Uterus (tissue), 4 donors: ENCODE results near the gene ARVCF. TPM values are rescaled to one million over a fixed set of nuclear protein-coding genes. Genes with fewer than 3 reads are reported as not detected.

Experiments
- DNase-seq, 2 donors: peaks; one replicate each; pipeline ENCODE4 v3.0.0-alpha.2; 2019 to 2020
- H3K27ac ChIP-seq, 2 donors: fragments of 200-600 bp; sonication (generic); 1 replicate in 1 of 2; 2 replicates in 1 of 2; pipeline ENCODE4 v1.5.1; 2016 to 2018
- H3K27me3 ChIP-seq, 2 donors: fragments of 200-600 bp; sonication (generic); one replicate each; pipeline ENCODE4 v1.5.1; 2018 to 2019; ENCODE audit warnings: control low read depth in 1 of 2
- H3K36me3 ChIP-seq, 2 donors: fragments of 200-600 bp; sonication (generic); one replicate each; pipeline ENCODE4 v1.5.1; 2019; ENCODE audit warnings: control low read depth in 1 of 2
- H3K4me1 ChIP-seq, 2 donors: fragments of 200-600 bp; sonication (generic); one replicate each; pipeline ENCODE4 v1.5.1; 2018 to 2019; ENCODE audit warnings: control low read depth in 1 of 2
- H3K4me3 ChIP-seq, 2 donors: fragments of 200-600 bp; sonication (generic); 1 replicate in 1 of 2; 2 replicates in 1 of 2; pipeline ENCODE4 v1.5.1; 2018 to 2019; ENCODE audit warnings: mild to moderate bottlenecking in 1 of 2
- H3K9me3 ChIP-seq, 2 donors: fragments of 200-600 bp; sonication (generic); one replicate each; pipeline ENCODE4 v1.5.1; 2019; ENCODE audit warnings: control low read depth in 1 of 2
- POLR2A ChIP-seq, 2 donors: fragments of 450-650 bp; IDR thresholded peaks; one replicate each; pipeline ENCODE4 v1.6.1; 2016; ENCODE audit warnings: antibody characterized with exemption in 2 of 2, mild to moderate bottlenecking in 1 of 2, moderate library complexity in 1 of 2
- intact Hi-C: fragments of 100-400 bp; cut with DNase I; formaldehyde crosslinking; loops from one replicate; pipeline ENCODE4 v1.15.1; 2023; ENCODE audit warnings: low total_unique reads
- total RNA-seq, 4 donors: library from RNA; depleted of rRNA in 3 of 4; stranded (reverse); fragments of >200 nt in 3 of 4; gene quantifications; one replicate each; pipeline versions ENCODE4 v1.1.0 to v1.2.4, GENCODE V29; 2014 to 2023
- TF ChIP-seq, protein P1 (sequence below), 4 experiments: fragments of 200-600 bp in 2 of 4; fragments of 450-650 bp in 2 of 4; sonication (generic) in 2 of 4; IDR thresholded peaks; one replicate each; pipeline ENCODE4 v1.5.1; 2016 to 2019; ENCODE audit warnings: antibody characterized with exemption in 4 of 4, mild to moderate bottlenecking in 2 of 4, moderate library complexity in 1 of 4
- donor health status: DM: yes; HTN: yes; CAD: no.

Gene ARVCF
- total RNA-seq, 4 donors from 2014 or later, result 1.5 to 43.4 (median 16.6) TPM

- Histone ChIP-seq H3K36me3 (no peaks in the 10 kb centered on the region), H3K27me3 (no peaks in the 10 kb centered on the region), H3K4me1 (peaks cover 0 to 17% of the 10 kb centered on the region in 2 donors), H3K27ac (peak overlapping the region; percentile 67 to 87), H3K9me3 (no peaks in the 10 kb centered on the region), H3K4me3 (peak overlapping the region; percentile 43 to 60)
- TF ChIP-seq, protein P1, sequence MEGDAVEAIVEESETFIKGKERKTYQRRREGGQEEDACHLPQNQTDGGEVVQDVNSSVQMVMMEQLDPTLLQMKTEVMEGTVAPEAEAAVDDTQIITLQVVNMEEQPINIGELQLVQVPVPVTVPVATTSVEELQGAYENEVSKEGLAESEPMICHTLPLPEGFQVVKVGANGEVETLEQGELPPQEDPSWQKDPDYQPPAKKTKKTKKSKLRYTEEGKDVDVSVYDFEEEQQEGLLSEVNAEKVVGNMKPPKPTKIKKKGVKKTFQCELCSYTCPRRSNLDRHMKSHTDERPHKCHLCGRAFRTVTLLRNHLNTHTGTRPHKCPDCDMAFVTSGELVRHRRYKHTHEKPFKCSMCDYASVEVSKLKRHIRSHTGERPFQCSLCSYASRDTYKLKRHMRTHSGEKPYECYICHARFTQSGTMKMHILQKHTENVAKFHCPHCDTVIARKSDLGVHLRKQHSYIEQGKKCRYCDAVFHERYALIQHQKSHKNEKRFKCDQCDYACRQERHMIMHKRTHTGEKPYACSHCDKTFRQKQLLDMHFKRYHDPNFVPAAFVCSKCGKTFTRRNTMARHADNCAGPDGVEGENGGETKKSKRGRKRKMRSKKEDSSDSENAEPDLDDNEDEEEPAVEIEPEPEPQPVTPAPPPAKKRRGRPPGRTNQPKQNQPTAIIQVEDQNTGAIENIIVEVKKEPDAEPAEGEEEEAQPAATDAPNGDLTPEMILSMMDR (IDR thresholded peaks at IDR 0.05), result no peak
- no peak for TF ChIP-seq POLR2A (IDR thresholded peaks at IDR 0.05)
- intact Hi-C loops, result no loop called here
- no peak for DNase-seq
Observed at GRCh38 chr22:19986011-19986409, 30.6 kb downstream of the ARVCF start.

DNA sequence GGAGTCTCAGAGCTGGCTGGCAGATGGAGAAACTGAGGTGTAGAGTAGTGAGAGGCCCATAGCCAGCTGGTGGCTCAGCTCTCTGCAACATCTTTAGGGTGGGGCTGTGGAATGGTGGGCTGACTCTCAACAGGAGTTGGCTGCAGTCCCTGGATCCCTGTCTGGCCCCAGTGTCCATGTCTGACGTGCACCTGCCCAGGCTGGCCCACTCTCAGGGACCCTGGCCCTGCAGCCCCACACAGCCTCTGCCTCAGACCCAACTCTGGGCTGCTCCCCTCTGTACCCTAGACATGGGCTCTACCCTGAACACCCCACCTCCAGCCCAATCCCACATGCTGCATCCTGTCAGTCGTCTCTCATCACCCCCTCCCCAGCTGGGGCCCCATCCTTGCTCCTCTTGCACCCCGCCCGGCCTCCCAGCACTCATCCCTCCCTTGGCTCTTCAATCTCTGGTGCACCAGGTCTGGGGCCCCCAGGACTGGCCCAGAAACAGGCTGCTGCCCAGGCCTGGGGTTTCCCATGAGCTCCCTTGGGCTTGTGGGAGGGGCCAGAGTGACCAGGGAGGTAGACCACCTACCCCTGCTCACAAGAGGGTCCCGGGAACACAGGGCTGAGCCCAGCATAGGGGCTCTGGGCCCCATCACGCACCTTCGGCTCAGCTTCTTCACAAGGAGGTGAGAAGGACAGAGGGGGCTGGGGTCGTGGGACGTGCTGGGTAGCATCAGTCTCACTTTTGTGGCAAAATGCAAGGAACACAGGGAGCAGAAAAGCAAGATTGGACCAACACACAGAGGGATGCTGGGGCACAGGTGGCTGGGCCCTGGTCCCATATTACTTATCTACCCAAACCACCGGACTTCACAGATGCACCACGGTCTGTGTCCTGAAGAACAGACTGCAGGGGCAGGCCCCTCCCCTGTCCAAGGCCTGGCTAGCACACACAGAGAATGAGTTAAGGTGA lies 31.5 kb downstream of the ARVCF start:
- H3K9me3 ChIP-seq, result no peaks in the 10 kb centered on the region
- H3K4me3 ChIP-seq, result no peak overlapping the region
- H3K27ac ChIP-seq, result no peak overlapping the region
- H3K36me3 ChIP-seq, result no peaks in the 10 kb centered on the region
- DNase-seq, result no peak
- TF ChIP-seq, protein P1 (IDR thresholded peaks at IDR 0.05), result no peak
- no peak for TF ChIP-seq POLR2A (IDR thresholded peaks at IDR 0.05)
- peaks cover 0 to 17% of the 10 kb centered on the region in 2 donors for H3K4me1 ChIP-seq
- H3K27me3 ChIP-seq, result no peaks in the 10 kb centered on the region
- intact Hi-C loops, result no loop called here

DNA sequence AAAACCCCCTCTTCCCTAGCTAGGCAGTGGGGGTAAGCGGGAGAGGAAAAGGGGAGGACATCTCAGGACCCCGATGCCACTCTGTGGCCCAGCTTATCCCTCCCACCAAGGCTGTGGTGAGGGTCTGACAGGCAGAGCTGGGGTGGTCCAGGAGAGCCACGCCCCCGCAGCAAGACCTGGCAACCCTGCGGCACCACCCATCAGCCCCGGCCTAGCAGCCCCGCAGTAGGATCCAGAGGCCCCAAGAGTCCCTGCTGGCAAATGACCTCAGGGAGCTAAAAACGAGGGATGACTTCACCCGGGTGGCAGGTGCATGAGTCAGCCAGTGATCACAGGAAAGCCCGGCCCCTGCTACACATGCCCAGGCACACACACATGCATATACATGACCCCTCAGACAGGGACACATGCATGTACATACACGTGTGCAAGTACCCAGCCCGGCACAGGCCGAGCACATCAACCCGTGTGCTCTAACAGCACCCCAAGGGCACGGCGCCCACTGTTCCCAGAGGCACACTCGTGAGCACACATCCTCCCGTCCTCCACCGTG lies 32.3 kb downstream of the ARVCF start:
- intact Hi-C loops, result no loop called here
- Histone ChIP-seq H3K9me3 (no peaks in the 10 kb centered on the region), H3K27ac (peak overlapping the region; percentile 12 to 21), H3K36me3 (no peaks in the 10 kb centered on the region), H3K4me3 (no peak overlapping the region), H3K4me1 (peaks cover 0 to 17% of the 10 kb centered on the region in 2 donors), H3K27me3 (no peaks in the 10 kb centered on the region)
- TF ChIP-seq POLR2A (IDR thresholded peaks at IDR 0.05), result no peak
- TF ChIP-seq, protein P1 (IDR thresholded peaks at IDR 0.05), result no peak
- DNase-seq, result peak; percentile 59 to 70

- H3K36me3 ChIP-seq, result no peaks in the 10 kb centered on the region
- TF ChIP-seq POLR2A (IDR thresholded peaks at IDR 0.05), result no peak
- TF ChIP-seq, protein P1 (IDR thresholded peaks at IDR 0.05), result no peak
- no peak overlapping the region for H3K4me3 ChIP-seq
- H3K4me1 ChIP-seq, result peaks cover 0 to 17% of the 10 kb centered on the region in 2 donors
- H3K27ac ChIP-seq, result peak overlapping the region; percentile 12 to 21
- no peaks in the 10 kb centered on the region for H3K27me3 ChIP-seq
- no peaks in the 10 kb centered on the region for H3K9me3 ChIP-seq
- no peak for DNase-seq
- intact Hi-C loops, result no loop called here
Observed at GRCh38 chr22:19983741-19984140, 32.9 kb downstream of the ARVCF start.
